Prostate gland (tissue), 2 donors: ENCODE results near the gene MGAT4A.

Experiments used
- POLR2A ChIP-seq: fragments of 450-650 bp; IDR thresholded peaks from one replicate; pipeline ENCODE4 v1.6.1; 2016; ENCODE audit warnings: antibody characterized with exemption, mild to moderate bottlenecking
- POLR2AphosphoS5 ChIP-seq: sonication (generic); formaldehyde crosslinking; IDR thresholded peaks from one replicate; pipeline ENCODE4 v1.6.1; 2017; ENCODE audit warnings: antibody characterized with exemption
- TF ChIP-seq, protein P1 (sequence below), 4 experiments: fragments of 200-600 bp in 2 of 4; fragments of 450-650 bp in 2 of 4; sonication (generic) in 2 of 4; IDR thresholded peaks; 1 replicate in 3 of 4; 2 replicates in 1 of 4; pipeline ENCODE4 v1.5.1; 2016 to 2019; ENCODE audit warnings: antibody characterized with exemption in 4 of 4, mild to moderate bottlenecking in 2 of 4, moderate library complexity in 2 of 4

- TF ChIP-seq, protein P1, sequence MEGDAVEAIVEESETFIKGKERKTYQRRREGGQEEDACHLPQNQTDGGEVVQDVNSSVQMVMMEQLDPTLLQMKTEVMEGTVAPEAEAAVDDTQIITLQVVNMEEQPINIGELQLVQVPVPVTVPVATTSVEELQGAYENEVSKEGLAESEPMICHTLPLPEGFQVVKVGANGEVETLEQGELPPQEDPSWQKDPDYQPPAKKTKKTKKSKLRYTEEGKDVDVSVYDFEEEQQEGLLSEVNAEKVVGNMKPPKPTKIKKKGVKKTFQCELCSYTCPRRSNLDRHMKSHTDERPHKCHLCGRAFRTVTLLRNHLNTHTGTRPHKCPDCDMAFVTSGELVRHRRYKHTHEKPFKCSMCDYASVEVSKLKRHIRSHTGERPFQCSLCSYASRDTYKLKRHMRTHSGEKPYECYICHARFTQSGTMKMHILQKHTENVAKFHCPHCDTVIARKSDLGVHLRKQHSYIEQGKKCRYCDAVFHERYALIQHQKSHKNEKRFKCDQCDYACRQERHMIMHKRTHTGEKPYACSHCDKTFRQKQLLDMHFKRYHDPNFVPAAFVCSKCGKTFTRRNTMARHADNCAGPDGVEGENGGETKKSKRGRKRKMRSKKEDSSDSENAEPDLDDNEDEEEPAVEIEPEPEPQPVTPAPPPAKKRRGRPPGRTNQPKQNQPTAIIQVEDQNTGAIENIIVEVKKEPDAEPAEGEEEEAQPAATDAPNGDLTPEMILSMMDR (IDR thresholded peaks at IDR 0.05): no peak
- TF ChIP-seq POLR2A (no peak), POLR2AphosphoS5 (no peak)
These were observed 14.1 kb downstream of the MGAT4A start for GRCh38 chr2:98716786-98717185.
